HepG2 (cell line): ENCODE results near the gene SDK2. TPM values are rescaled to one million over a fixed set of nuclear protein-coding genes. Genes with fewer than 3 reads are reported as not detected.

Experiments used
- ATAC-seq: fragments of 200-7000 bp; cut with Tn5 transposase; 3 replicates; pipeline ENCODE4 v1.9.1; 2020; ENCODE audit warnings: mild to moderate bottlenecking, moderate library complexity
- BruUV-seq: library from RNA; stranded (reverse); fragments of 400-500 nt; replicated peaks from 2 replicates; lab custom pipeline; 2021; lab: Mats Ljungman, UMichigan
- CTCF ChIA-PET: fragments of 300-600 bp; formaldehyde crosslinking; extraction: SDS; loops from one replicate; lab custom pipeline; 2021; ENCODE audit warnings: low total read pairs, inconsistent platforms, low intra/inter-chr PET ratio; lab: Yijun Ruan, JAX
- POLR2A ChIA-PET: fragments of 350-600 bp; sonication (Branson Sonifier 250); formaldehyde crosslinking; loops from one replicate; lab custom pipeline; 2020; ENCODE audit warnings: antibody characterized with exemption, inconsistent platforms; lab: Yijun Ruan, JAX
- DNase-seq: peaks from one replicate; pipeline ENCODE4 v3.0.0-alpha.2; 2015; ENCODE audit warnings: low spot score
- FAIRE-seq: peaks from 3 replicates; lab custom pipeline; 2011; peaks lifted over from hg19 to GRCh38; lab: Jason Lieb, UNC
- H2AFZ ChIP-seq: one replicate; pipeline ENCODE4 v1.6.1; 2011; ENCODE audit warnings: low read length, inconsistent platforms
- H3K27ac ChIP-seq: fragments of 300-600 bp; 3 replicates; pipeline ENCODE4 v1.8.0; 2011; ENCODE audit warnings: mixed run types, mild to moderate bottlenecking, mixed read lengths, low read length, inconsistent platforms; ENCODE audit not compliant: insufficient read depth; ENCODE audit errors: extremely low read length
- H3K27me3 ChIP-seq, 2 experiments: fragments of 200-600 bp in 1 of 2; 2 replicates in 1 of 2; 3 replicates in 1 of 2; pipeline versions ENCODE4 v1.6.0 to v1.8.0; 2011; ENCODE audit warnings: low read length in 2 of 2, mild to moderate bottlenecking in 2 of 2, moderate library complexity in 2 of 2, inconsistent platforms in 1 of 2; ENCODE audit not compliant: insufficient read depth in 2 of 2, control insufficient read depth in 1 of 2
- H3K36me3 ChIP-seq, 2 experiments: fragments of 200-600 bp in 1 of 2; replicated peaks in 1 of 2; 2 replicates in 1 of 2; 3 replicates in 1 of 2; pipeline versions ENCODE4 v1.5.1 to v1.8.0; 2011; ENCODE audit warnings: low read length in 2 of 2, inconsistent platforms in 1 of 2; ENCODE audit not compliant: insufficient read depth in 2 of 2, control insufficient read depth in 1 of 2
- H3K4me1 ChIP-seq: 2 replicates; pipeline ENCODE4 v1.5.1; 2012; ENCODE audit warnings: low read length, inconsistent platforms; ENCODE audit not compliant: insufficient read depth
- H3K4me2 ChIP-seq: 2 replicates; pipeline ENCODE4 v1.6.0; 2011; ENCODE audit warnings: low read depth, low read length, inconsistent platforms
- H3K4me3 ChIP-seq, 3 experiments: fragments of 200-600 bp in 1 of 3; sonication (generic), shearing (Covaris generic) in 1 of 3; replicated peaks in 1 of 3; 2 replicates each; pipeline ENCODE4 v1.5.1; 2011 to 2016; ENCODE audit warnings: low read length in 3 of 3, inconsistent platforms in 2 of 3, low read depth in 2 of 3, mild to moderate bottlenecking in 2 of 3, control low read depth in 1 of 3, mixed read lengths in 1 of 3; ENCODE audit not compliant: insufficient read depth in 1 of 3
- H3K79me2 ChIP-seq: one replicate; pipeline ENCODE4 v1.6.1; 2011; ENCODE audit warnings: low read length, inconsistent platforms; ENCODE audit not compliant: insufficient read depth
- H3K9ac ChIP-seq: 2 replicates; pipeline ENCODE4 v1.6.0; 2011; ENCODE audit warnings: mild to moderate bottlenecking, low read depth, low read length, inconsistent platforms; ENCODE audit not compliant: insufficient read depth
- H3K9me3 ChIP-seq: 2 replicates; pipeline ENCODE4 v1.5.1; 2012; ENCODE audit warnings: mild to moderate bottlenecking, low read length
- H4K20me1 ChIP-seq: 2 replicates; pipeline ENCODE4 v1.6.0; 2011; ENCODE audit warnings: inconsistent platforms, mild to moderate bottlenecking, low read length, moderate library complexity; ENCODE audit not compliant: insufficient read depth
- ATF7-NPFF ChIP-seq: sonication (generic); formaldehyde crosslinking; IDR thresholded peaks from 2 replicates; pipeline ENCODE4 v1.8.1; 2023; ENCODE audit warnings: mild to moderate bottlenecking, low read depth, missing genetic modification reagents, moderate library complexity
- CTCF ChIP-seq: sonication (generic); formaldehyde crosslinking; IDR thresholded peaks from 2 replicates; pipeline ENCODE4 v1.5.0; 2020; ENCODE audit warnings: mild to moderate bottlenecking, missing genetic modification reagents, moderate library complexity
- JUND ChIP-seq: sonication (generic); formaldehyde crosslinking; IDR thresholded peaks from 2 replicates; pipeline ENCODE4 v1.8.0; 2022; ENCODE audit warnings: mild to moderate bottlenecking, missing genetic modification reagents
- KLF11 ChIP-seq: IDR thresholded peaks from 2 replicates; pipeline ENCODE4 v1.6.1; 2016; ENCODE audit warnings: missing compliant biosample characterization
- LCORL ChIP-seq, 2 experiments: fragments of 450-650 bp in 1 of 2; sonication (generic) in 1 of 2; formaldehyde crosslinking in 1 of 2; IDR thresholded peaks; 2 replicates each; pipeline versions ENCODE4 v1.5.0 to v1.6.1; 2017 to 2020; ENCODE audit warnings: antibody characterized with exemption in 1 of 2, missing genetic modification reagents in 1 of 2
- PHF20 ChIP-seq: sonication (generic); formaldehyde crosslinking; IDR thresholded peaks from 2 replicates; pipeline ENCODE4 v1.5.0; 2020; ENCODE audit warnings: mild to moderate bottlenecking, missing genetic modification reagents
- RAD21 ChIP-seq: fragments of 450-650 bp; formaldehyde crosslinking; IDR thresholded peaks from 2 replicates; pipeline ENCODE4 v1.5.0; 2020; ENCODE audit warnings: mild to moderate bottlenecking
- SP5 ChIP-seq: IDR thresholded peaks from 2 replicates; pipeline ENCODE4 v1.6.1; 2016; ENCODE audit warnings: low read depth, borderline replicate concordance
- STAG1 ChIP-seq: sonication (generic); formaldehyde crosslinking; IDR thresholded peaks from 2 replicates; pipeline ENCODE4 v1.4.0; 2020; ENCODE audit warnings: missing genetic modification reagents
- ZNF530 ChIP-seq: sonication (generic); formaldehyde crosslinking; IDR thresholded peaks from 2 replicates; pipeline ENCODE4 v1.5.0; 2020; ENCODE audit warnings: low read depth, mild to moderate bottlenecking, missing genetic modification reagents
- WGBS: methylation state at CpG from one replicate; pipeline ENCODE4 v1.1.6; 2017; ENCODE audit warnings: low lambda C conversion rate; 5-methylcytosine and 5-hydroxymethylcytosine counted together
- in situ Hi-C: cut with HindIII; loops from 2 replicates; pipeline ENCODE4 v1.10.0; 2017; ENCODE audit warnings: low pct_unique_long_range_greater_than_20kb; ENCODE audit not compliant: extremely low pct_ligation_motif_present
- intact Hi-C: fragments of 100-400 bp; cut with micrococcal nuclease; formaldehyde crosslinking; loops from one replicate; pipeline ENCODE4 v1.10.0; 2022; ENCODE audit not compliant: unreplicated experiment
- polyA plus RNA-seq, 8 experiments: library from polyadenylated mRNA; depleted of rRNA in 3 of 8; stranded (reverse) in 7 of 8; unstranded in 1 of 8; fragments of >200 nt; fragmentation: Illumina TruSeq in 4 of 8; extraction: Trizol in 4 of 8; gene quantifications; 2 replicates each; pipeline versions ENCODE4 v1.2.1 to v1.2.3, GENCODE V29; 2011 to 2016; ENCODE audit warnings: low read depth in 4 of 8, missing spikeins in 1 of 8, mixed read lengths in 1 of 8; ENCODE audit not compliant: insufficient read depth in 1 of 8
- total RNA-seq, 5 experiments: library from RNA; depleted of rRNA; stranded (reverse); fragments of >200 nt; fragmentation: Illumina TruSeq; extraction: Trizol; gene quantifications; 2 replicates each; pipeline ENCODE4 v1.2.3, GENCODE V29; 2016; ENCODE audit warnings: low read depth in 1 of 5

The SDK2 gene
- total and polyA plus RNA-seq, 2 of the 13 experiments (the other 11 are each of a cell fraction or from before 2014, with no cell fraction given), result not detected

- no peak for DNase-seq
- in situ Hi-C loops, result no loop called here
- peak; percentile 61 for ATAC-seq
Measured at GRCh38 chr17:73595479-73595878, 48.8 kb downstream of the SDK2 start.

GRCh38 chr17:73595068-73595467, 49.2 kb downstream of the SDK2 start:
- TF ChIP-seq ATF7-NPFF (CRISPR knock-in tag) (no peak), SP5 (CRISPR knock-in tag) (no peak), LCORL (IDR thresholded peaks at IDR 0.05) (no peak), LCORL (CRISPR knock-in tag; IDR thresholded peaks at IDR 0.05) (no peak), ZNF530 (CRISPR knock-in tag) (no peak), JUND (CRISPR knock-in tag) (no peak), PHF20 (no peak)
- TF ChIP-seq, all 625 proteins: peak for 0
- no peak overlapping the region for H3K4me3 ChIP-seq
- no peaks in the 10 kb centered on the region for H3K4me1 ChIP-seq
- in situ Hi-C loops, result no loop called here
- FAIRE-seq, result no peak
- no peak overlapping the region for H3K4me2 ChIP-seq
- ChIA-PET CTCF (no interaction called here), POLR2A (no interaction called here)
- no peaks in the 10 kb centered on the region for H3K36me3 ChIP-seq
- no peak overlapping the region for H3K9ac ChIP-seq
- no TSS peak for BruUV-seq
- ATAC-seq, result no peak
- H2AFZ ChIP-seq, result no peak overlapping the region
- 37% methylated on average over 6 of the region's 6 CpGs for WGBS
- DNase-seq, result no peak
- intact Hi-C loops, result loop anchor here (5.0 kb wide), 1 partner anchor 362 kb away; no protein-coding TSS in a partner anchor
- no peak overlapping the region for H3K27ac ChIP-seq
- no peaks in the 10 kb centered on the region for H3K79me2 ChIP-seq
- H3K27me3 ChIP-seq, result peaks cover 12 to 76% of the 10 kb centered on the region in 2 experiments; a peak in 3 of 5 replicates
- H3K9me3 ChIP-seq, result no peaks in the 10 kb centered on the region
- no peaks in the 10 kb centered on the region for H4K20me1 ChIP-seq

More at GRCh38 chr17:73595479-73595878, 48.8 kb downstream of the SDK2 start:
- H3K4me1 ChIP-seq, result no peaks in the 10 kb centered on the region
- H3K9ac ChIP-seq, result no peak overlapping the region
- no peaks in the 10 kb centered on the region for H3K36me3 ChIP-seq
- intact Hi-C loops, result loop anchor here (5.0 kb wide), 1 partner anchor 362 kb away; no protein-coding TSS in a partner anchor
- H3K27me3 ChIP-seq, result peaks cover 13 to 76% of the 10 kb centered on the region in 2 experiments; a peak in 4 of 5 replicates
- H2AFZ ChIP-seq, result no peak overlapping the region
- POLR2A ChIA-PET, result no interaction called here
- no TSS peak for BruUV-seq
- H3K4me3 ChIP-seq, result no peak overlapping the region
- no peak for FAIRE-seq
- H4K20me1 ChIP-seq, result no peaks in the 10 kb centered on the region
- H3K9me3 ChIP-seq, result no peaks in the 10 kb centered on the region
- no peaks in the 10 kb centered on the region for H3K79me2 ChIP-seq
- H3K4me2 ChIP-seq, result no peak overlapping the region
- TF ChIP-seq KLF11 (no peak), RAD21 (peak; percentile 37; the same call in 1 of the 2 replicates), STAG1 (CRISPR knock-in tag) (peak; percentile 65), CTCF (CRISPR knock-in tag) (peak; percentile 78)
- CTCF ChIA-PET, result no interaction called here
- H3K27ac ChIP-seq, result no peak overlapping the region
- WGBS, result 20% methylated on average over 2 of the region's 6 CpGs
